Measurements from ENCODE around the gene PDGFC. TPM values are rescaled to one million over a fixed set of nuclear protein-coding genes. Genes with fewer than 3 reads are reported as not detected.

PDGFC gene
- total RNA-seq, 1 experiment from 2014 or later = 33.1 TPM

- no peak for TF ChIP-seq CTCF (conservative IDR thresholded peaks at IDR 0.05)
- no peak for TF ChIP-seq EZH2 (IDR thresholded peaks at IDR 0.05; ENCODE audit: low read depth)
- no peak overlapping the region for H3K4me3 ChIP-seq
- H3F3A ChIP-seq (ENCODE audit: insufficient read depth, low read depth) = no peaks in the 10 kb centered on the region
- H4K20me1 ChIP-seq (ENCODE audit: insufficient read depth) = no peaks in the 10 kb centered on the region
- no peak for DNase-seq
- no peaks in the 10 kb centered on the region for H3K79me2 ChIP-seq (ENCODE audit: low read depth)
- no peaks in the 10 kb centered on the region for H3K4me1 ChIP-seq (replicated peaks; ENCODE audit: insufficient read depth)
- no peaks in the 10 kb centered on the region for H3K36me3 ChIP-seq (ENCODE audit: low read depth)
- H3K27ac ChIP-seq = no peak overlapping the region
- no peak overlapping the region for H2AFZ ChIP-seq
- ChIA-PET POLR2A (ENCODE audit: unreplicated experiment) (no interaction called here), CTCF (no interaction called here)
- BruUV-seq (replicated peaks) = no TSS peak
- no peaks in the 10 kb centered on the region for H3K9me3 ChIP-seq (ENCODE audit: insufficient read depth, low read depth)
- H3K9me2 ChIP-seq (ENCODE audit: insufficient read depth) = no peaks in the 10 kb centered on the region
- H3K4me2 ChIP-seq = no peak overlapping the region
- intact Hi-C loops (cut with micrococcal nuclease; ENCODE audit: unreplicated experiment) = no loop called here
- no peaks in the 10 kb centered on the region for H3K27me3 ChIP-seq (ENCODE audit: insufficient read depth, low read depth)
Observed at GRCh38 chr4:156764846-156765245, 206.8 kb downstream of the PDGFC start.

DNA sequence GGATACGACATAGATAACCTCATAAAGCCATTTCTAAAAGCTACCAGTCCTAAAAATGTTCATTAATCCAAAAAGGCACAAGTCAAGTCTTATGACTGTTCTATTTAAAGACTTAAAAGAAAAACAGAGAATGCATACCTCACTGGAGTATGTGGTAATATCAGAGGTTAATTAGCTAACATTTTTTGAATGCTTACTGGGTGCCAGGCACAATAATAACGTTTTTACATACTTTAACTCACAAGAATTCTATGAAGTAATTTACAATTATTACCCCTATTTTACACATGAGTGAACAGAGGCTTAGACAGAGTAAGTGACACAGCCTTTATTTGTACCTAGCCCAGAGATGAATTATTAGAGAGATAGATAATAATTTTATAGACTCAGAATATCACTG is 207.5 kb downstream of the PDGFC start:
- ChIA-PET CTCF (no interaction called here), POLR2A (ENCODE audit: unreplicated experiment) (no interaction called here)
- Histone ChIP-seq H3K4me1 (replicated peaks; ENCODE audit: insufficient read depth) (no peaks in the 10 kb centered on the region), H3F3A (ENCODE audit: insufficient read depth, low read depth) (no peaks in the 10 kb centered on the region), H3K27me3 (ENCODE audit: insufficient read depth, low read depth) (no peaks in the 10 kb centered on the region), H3K9me2 (ENCODE audit: insufficient read depth) (no peaks in the 10 kb centered on the region), H3K27ac (no peak overlapping the region), H3K4me3 (no peak overlapping the region), H2AFZ (no peak overlapping the region), H3K9me3 (ENCODE audit: insufficient read depth, low read depth) (no peaks in the 10 kb centered on the region), H3K36me3 (ENCODE audit: low read depth) (no peaks in the 10 kb centered on the region), H3K4me2 (no peak overlapping the region), H4K20me1 (ENCODE audit: insufficient read depth) (no peaks in the 10 kb centered on the region), H3K79me2 (ENCODE audit: low read depth) (no peaks in the 10 kb centered on the region)
- no peak for TF ChIP-seq CTCF (conservative IDR thresholded peaks at IDR 0.05)
- no peak for TF ChIP-seq EZH2 (IDR thresholded peaks at IDR 0.05; ENCODE audit: low read depth)
- intact Hi-C loops (cut with micrococcal nuclease; ENCODE audit: unreplicated experiment) = no loop called here
- peak in 1 of 2 experiments; percentile 35 for DNase-seq
- BruUV-seq (replicated peaks) = no TSS peak

DNA sequence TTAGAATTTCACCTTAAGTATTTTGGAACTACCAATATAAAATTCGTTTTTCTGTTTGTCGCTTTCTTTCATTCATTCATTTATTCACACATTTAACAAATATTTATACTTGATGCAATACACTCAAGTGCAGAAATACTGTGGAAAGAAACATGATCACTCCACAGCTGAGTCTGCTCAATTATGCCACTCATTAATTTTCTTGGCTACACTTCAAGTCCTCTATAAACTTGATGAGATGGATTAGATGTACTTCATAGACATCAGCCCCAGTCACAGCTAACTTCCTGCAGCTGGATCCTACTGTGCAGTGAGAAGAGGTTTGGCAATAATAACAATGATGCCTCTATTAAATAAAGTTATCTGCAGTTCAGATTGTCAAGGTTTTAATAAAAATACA is 208.1 kb downstream of the PDGFC start:
- Histone ChIP-seq H3F3A (ENCODE audit: insufficient read depth, low read depth) (no peaks in the 10 kb centered on the region), H4K20me1 (ENCODE audit: insufficient read depth) (no peaks in the 10 kb centered on the region), H2AFZ (no peak overlapping the region), H3K27ac (no peak overlapping the region), H3K4me2 (no peak overlapping the region), H3K4me3 (no peak overlapping the region), H3K9me3 (ENCODE audit: insufficient read depth, low read depth) (no peaks in the 10 kb centered on the region), H3K36me3 (ENCODE audit: low read depth) (no peaks in the 10 kb centered on the region), H3K9me2 (ENCODE audit: insufficient read depth) (no peaks in the 10 kb centered on the region), H3K27me3 (ENCODE audit: insufficient read depth, low read depth) (no peaks in the 10 kb centered on the region), H3K4me1 (replicated peaks; ENCODE audit: insufficient read depth) (no peaks in the 10 kb centered on the region), H3K79me2 (ENCODE audit: low read depth) (no peaks in the 10 kb centered on the region)
- POLR2A ChIA-PET (ENCODE audit: unreplicated experiment) = no interaction called here
- CTCF ChIA-PET = no interaction called here
- BruUV-seq (replicated peaks) = no TSS peak
- TF ChIP-seq EZH2 (IDR thresholded peaks at IDR 0.05; ENCODE audit: low read depth) (no peak), CTCF (conservative IDR thresholded peaks at IDR 0.05) (no peak)
- intact Hi-C loops (cut with micrococcal nuclease; ENCODE audit: unreplicated experiment) = no loop called here
- no peak for DNase-seq

All from PC-9 (cell line).